ENCODE results near the gene CHST11.

CHST11 gene

GRCh38 chr12:104704224-104704779 lies 247.6 kb downstream of the CHST11 start:
- no peak for DNase-seq

GRCh38 chr12:104707194-104707593 lies 250.4 kb downstream of the CHST11 start:
- no peak for DNase-seq

- DNase-seq, result no peak
Observed at GRCh38 chr12:104707794-104708558, 251.2 kb downstream of the CHST11 start.

- DNase-seq, result no peak
Observed at GRCh38 chr12:104708891-104709290, 252.1 kb downstream of the CHST11 start.

GRCh38 chr12:104709692-104710435 lies 253.1 kb downstream of the CHST11 start:
- no peak for DNase-seq

GRCh38 chr12:104710940-104711689 lies 254.4 kb downstream of the CHST11 start:
- no peak for DNase-seq

- DNase-seq, result no peak
Observed at GRCh38 chr12:104712477-104712876, 255.7 kb downstream of the CHST11 start.

GRCh38 chr12:104712968-104713367 lies 256.2 kb downstream of the CHST11 start:
- no peak for DNase-seq

- no peak for DNase-seq
Observed at GRCh38 chr12:104713444-104713843, 256.7 kb downstream of the CHST11 start.

- DNase-seq, result no peak
Observed at GRCh38 chr12:104714369-104714768, 257.6 kb downstream of the CHST11 start.

GRCh38 chr12:104716172-104716571 lies 259.4 kb downstream of the CHST11 start:
- DNase-seq, result no peak

GRCh38 chr12:104718304-104718929 lies 261.7 kb downstream of the CHST11 start:
- no peak for DNase-seq

GRCh38 chr12:104719700-104720338 lies 263.1 kb downstream of the CHST11 start:
- no peak for DNase-seq

GRCh38 chr12:104720339-104721038 lies 263.7 kb downstream of the CHST11 start:
- DNase-seq, result peak; percentile 80

GRCh38 chr12:104721039-104721405 lies 264.3 kb downstream of the CHST11 start:
- peak; percentile 9 for DNase-seq

- DNase-seq, result no peak
Observed at GRCh38 chr12:104721936-104722335, 265.2 kb downstream of the CHST11 start.

- no peak for DNase-seq
Observed at GRCh38 chr12:104722601-104723534, 266.1 kb downstream of the CHST11 start.

- DNase-seq, result no peak
Observed at GRCh38 chr12:104723895-104724294, 267.1 kb downstream of the CHST11 start.

GRCh38 chr12:104724992-104725585 lies 268.3 kb downstream of the CHST11 start:
- DNase-seq, result no peak

- no peak for DNase-seq
Observed at GRCh38 chr12:104725610-104726009, 268.9 kb downstream of the CHST11 start.

Measured in CD4-positive, alpha-beta T cell treated with Interleukin-10 for 1 hour (primary cell).